KBM-7 (cell line): ENCODE data around the gene HSD3B7.

Experiments used
- DNase-seq: peaks from one replicate; pipeline ENCODE4 v3.0.0-alpha.2; 2015
- in situ Hi-C: fragments of 300-500 bp; cut with MboI; formaldehyde crosslinking; loops from 2 replicates; pipeline ENCODE4 v1.14.3; 2020; ENCODE audit warnings: low sequenced_read_pairs, low pct_unique_long_range_greater_than_20kb, mixed read lengths

Gene HSD3B7

DNA sequence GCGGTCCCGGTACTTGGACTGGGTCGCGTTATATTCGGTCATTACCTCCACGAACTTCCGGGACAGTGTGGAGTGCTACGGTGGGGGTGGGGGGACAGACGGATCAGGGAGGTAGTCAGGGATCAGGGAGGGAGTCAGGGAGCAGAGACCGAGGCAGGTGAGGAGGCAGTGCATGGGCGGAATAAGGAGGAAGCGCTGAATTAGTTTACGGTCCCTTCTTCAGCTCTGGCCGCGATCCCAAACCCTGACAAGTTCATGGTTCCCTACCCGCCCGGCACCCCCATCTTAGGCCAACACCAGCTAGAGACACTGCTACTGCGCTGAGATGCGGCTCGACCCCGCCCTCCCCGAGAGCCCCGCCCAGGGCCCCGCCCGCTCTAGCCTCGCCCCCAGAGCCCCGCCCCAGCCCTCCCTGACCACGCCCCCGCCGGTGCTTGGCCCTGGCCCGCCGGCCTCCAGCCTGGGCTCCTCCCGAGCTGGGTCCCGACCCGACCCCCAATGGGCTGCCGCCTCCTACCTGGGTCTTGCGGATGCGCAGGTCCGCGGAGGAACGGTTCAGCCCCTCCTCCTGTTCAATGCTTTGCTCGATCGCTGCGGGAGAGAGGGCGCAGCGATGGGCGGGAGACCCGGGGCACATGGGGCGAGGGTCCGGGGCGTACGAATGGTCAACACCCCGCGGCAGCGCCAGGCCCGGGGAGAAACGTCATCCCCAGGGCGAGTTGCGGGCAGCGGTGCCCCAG lies 12.1 kb downstream of the HSD3B7 start:
- in situ Hi-C loops, result no loop called here
- no peak for DNase-seq

GRCh38 chr16:30997725-30998711 lies 13.0 kb downstream of the HSD3B7 start:
- in situ Hi-C loops, result no loop called here
- no peak for DNase-seq

GRCh38 chr16:30998852-30999761 lies 14.1 kb downstream of the HSD3B7 start:
- in situ Hi-C loops, result no loop called here

DNA sequence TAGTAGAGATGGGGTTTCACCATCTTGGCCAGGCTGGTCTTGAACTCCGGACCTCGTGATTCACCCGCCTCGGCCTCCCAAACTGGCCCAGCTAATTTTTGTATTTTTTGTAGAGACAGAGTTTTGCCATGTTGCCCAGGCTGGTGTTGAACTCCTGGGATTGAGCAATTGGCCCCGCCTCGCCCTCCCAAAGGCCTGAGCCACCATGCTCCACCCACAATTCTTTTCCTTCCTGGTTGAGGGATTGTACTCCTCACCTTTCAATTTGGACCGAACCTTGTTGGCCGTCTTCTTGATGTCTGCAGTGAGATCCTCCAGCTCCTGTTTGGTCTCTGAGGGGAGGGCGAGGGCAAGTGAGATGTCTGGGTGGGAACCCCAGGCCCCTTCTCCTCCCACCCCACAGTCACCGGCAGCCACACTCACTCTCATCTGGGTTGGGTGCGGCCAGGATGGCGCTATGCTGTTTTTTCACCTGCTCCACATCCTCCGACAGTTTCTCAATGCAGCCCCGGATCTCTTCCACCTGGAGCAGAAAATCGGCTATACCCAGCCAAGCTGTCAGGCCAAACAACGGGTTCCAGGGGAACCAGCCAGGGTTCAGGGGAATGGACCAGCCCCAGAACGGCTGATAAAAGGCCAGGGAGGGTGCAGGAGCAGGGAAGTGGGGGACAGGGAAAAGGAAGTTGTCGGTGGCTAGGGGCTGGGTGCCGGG lies 15.8 kb downstream of the HSD3B7 start:
- in situ Hi-C loops, result no loop called here
- DNase-seq, result no peak

More at GRCh38 chr16:30998852-30999761, 14.1 kb downstream of the HSD3B7 start:
- DNase-seq, result no peak

DNA sequence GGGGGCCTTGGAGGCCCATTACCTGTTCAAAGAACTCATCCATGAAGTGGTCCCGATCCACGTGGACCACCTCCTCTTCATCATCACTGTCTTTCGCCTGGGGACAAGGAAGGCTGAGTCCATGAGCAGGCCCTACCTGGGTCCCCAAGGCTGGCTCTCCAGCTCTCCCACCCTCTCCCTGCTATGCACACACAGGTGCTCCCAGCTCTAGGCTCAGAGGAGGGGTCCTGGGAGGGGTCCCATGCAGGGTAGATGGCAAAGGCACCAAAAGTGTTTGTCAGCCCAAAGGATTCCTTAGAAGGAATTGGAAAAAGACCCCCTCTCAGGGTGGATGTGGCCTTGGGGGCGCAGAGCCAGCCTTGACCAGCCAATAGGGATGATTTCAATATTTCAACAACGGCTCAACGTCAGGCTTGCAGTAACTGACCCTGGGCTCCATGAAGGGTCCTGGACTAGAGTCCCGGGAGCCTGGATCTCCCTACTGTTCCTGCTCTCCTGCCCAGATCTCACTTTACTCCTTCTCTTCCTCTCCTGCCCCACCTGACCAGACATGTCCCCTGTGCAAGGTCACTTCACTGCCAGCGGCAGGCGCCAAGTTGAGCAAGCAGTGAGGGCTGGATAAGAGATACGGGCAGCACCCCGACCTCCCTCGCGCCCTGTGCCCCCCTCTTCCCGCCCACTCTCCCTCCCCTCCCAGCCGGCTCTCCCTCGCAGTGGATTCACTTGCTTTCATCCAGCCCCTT lies 16.7 kb downstream of the HSD3B7 start:
- in situ Hi-C loops, result no loop called here
- DNase-seq, result no peak

DNA sequence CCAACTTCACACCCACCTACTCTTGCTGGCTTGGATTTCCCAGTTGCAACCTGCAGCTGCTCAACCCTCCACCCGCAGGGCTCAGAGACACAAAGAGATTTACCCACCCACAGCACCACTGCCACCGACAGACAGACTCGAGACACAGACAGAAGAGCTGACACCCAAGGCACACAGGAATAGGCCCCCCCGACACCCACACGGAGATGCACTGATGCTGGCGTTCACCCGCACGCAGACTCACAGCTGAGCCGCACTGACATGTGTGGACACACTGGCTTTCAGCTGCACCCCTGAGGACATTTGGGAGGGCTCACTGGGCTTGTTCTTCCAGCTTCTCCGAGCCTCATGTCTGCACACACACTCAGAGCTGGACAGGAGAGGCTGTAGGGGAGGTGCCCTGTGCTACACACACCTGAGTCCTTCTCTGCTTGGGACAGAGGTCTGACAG lies 17.3 kb downstream of the HSD3B7 start:
- in situ Hi-C loops, result no loop called here
- DNase-seq, result no peak

GRCh38 chr16:31002862-31003341 lies 17.9 kb downstream of the HSD3B7 start:
- DNase-seq, result no peak
- in situ Hi-C loops, result no loop called here

GRCh38 chr16:31003744-31004143 lies 18.7 kb downstream of the HSD3B7 start:
- in situ Hi-C loops, result no loop called here
- DNase-seq, result no peak

DNA sequence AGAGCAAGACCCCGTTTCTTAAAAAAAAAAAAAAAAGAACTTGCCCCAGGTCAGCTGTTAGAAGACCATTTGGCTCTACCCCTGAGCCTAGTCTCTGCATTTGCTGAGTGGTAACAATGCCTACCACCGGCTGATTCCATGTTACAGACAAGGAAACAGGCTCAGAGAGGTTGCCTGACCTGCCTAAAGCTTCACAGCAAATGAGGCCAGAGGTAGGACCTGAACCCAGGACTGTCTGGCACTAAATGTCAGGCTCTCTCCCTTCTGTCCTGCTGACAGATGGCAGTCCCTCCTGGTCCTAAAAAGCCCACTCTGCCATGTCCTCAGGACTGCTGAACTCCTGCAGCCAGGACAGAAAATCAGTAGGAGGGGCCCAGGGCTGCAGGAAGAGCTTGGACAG lies 19.7 kb downstream of the HSD3B7 start:
- in situ Hi-C loops, result no loop called here

DNA sequence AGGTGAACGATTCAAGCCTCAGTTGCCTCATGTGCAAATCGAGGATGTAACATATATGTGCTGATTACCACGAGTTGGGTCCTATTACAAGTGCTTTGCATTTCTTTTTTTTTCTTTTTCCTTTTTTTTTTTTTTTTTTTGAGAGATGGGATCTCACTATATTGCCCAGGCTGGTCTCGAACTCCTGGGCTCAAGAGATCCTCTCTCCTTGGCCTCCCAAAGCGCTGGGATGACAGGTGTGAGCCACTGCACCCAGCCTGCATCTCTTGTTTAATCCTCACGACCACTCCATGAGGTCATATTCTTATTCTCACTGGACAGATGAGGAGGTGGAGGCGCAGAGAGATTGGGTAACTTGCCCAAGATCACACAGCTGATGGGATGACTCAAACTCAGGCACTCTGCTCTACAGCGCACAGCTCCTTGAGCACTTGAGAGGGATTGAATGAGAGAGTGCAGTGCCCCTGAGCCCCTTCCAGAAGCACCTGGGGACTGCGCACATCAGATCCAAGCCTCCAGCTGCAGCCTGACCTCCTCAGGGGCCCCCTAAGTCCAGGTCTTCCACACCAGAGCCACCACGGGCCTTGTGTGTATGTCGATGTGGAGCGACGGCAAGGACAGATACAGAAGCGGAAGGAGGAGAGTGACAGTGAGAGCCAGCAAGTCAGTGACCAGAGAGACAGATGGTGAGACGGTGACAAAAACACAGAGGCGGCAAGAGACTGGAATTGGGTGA lies 20.5 kb downstream of the HSD3B7 start:
- in situ Hi-C loops, result no loop called here
- no peak for DNase-seq

More for the DNA sequence above, 19.7 kb downstream of the HSD3B7 start:
- DNase-seq, result no peak

GRCh38 chr16:31006086-31006385 lies 21.0 kb downstream of the HSD3B7 start:
- in situ Hi-C loops, result no loop called here
- DNase-seq, result no peak

DNA sequence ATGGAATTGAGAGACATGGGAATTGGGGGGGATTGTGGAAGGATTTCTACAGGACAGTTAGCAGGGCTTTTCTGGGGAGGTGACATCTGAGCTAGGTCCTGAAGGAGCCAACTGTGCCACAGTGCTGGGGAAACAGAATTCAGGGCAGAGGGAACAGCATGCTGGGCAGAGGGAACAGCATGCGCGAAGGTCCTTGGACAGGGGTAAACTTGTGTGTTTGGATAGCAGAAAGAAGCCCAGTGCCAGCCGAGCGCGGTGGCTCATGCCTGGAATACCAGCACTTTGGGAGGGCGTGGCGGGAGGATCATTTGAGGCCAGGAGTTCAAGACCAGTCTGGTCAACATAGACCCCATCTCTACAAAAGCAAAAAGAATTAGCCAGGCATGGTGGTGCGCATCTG lies 21.6 kb downstream of the HSD3B7 start:
- DNase-seq, result no peak
- in situ Hi-C loops, result no loop called here

DNA sequence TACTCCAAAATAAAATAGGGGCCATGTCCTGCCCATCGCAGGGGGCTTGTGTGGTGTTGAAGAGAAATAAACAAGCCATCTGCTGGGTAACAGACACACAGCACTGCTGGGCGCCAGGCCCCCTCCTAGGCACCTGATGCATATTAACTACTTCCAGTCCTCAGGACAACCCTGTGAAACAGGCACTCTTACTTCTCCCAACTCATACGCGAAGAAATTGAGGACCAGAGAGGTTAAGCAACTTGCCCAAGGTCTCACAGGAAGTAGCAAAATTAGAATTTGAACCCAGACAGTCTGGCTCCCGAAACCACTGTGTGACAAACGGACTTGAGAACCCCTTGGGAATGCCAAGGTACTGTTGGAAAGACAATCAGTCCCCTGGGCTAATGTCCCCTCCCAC lies 22.7 kb downstream of the HSD3B7 start:
- in situ Hi-C loops, result no loop called here
- no peak for DNase-seq

DNA sequence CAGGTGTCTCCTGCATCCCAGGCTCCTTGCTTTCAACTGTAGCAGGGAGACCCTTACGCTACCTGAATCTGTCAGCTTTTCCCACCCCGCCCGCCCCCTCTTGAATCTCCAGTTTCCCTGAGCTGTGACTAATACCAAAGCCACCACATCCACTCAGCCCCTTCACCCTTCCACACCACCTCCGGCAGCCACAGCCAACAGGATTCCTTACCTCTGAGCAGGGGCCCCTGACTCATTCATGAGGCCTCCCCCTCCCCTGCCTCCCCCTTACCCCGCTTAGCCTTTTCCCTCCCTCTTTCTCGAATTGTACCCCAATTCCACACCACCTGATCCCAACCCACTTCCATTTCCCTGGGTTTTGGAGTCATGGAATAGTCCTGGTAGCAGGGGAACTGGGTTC lies 23.1 kb downstream of the HSD3B7 start:
- DNase-seq, result no peak

GRCh38 chr16:31008551-31008950 lies 23.5 kb downstream of the HSD3B7 start:
- in situ Hi-C loops, result no loop called here
- DNase-seq, result no peak

More for the DNA sequence above, 23.1 kb downstream of the HSD3B7 start:
- in situ Hi-C loops, result no loop called here

GRCh38 chr16:31009120-31009519 lies 24.1 kb downstream of the HSD3B7 start:
- in situ Hi-C loops, result no loop called here
- no peak for DNase-seq

DNA sequence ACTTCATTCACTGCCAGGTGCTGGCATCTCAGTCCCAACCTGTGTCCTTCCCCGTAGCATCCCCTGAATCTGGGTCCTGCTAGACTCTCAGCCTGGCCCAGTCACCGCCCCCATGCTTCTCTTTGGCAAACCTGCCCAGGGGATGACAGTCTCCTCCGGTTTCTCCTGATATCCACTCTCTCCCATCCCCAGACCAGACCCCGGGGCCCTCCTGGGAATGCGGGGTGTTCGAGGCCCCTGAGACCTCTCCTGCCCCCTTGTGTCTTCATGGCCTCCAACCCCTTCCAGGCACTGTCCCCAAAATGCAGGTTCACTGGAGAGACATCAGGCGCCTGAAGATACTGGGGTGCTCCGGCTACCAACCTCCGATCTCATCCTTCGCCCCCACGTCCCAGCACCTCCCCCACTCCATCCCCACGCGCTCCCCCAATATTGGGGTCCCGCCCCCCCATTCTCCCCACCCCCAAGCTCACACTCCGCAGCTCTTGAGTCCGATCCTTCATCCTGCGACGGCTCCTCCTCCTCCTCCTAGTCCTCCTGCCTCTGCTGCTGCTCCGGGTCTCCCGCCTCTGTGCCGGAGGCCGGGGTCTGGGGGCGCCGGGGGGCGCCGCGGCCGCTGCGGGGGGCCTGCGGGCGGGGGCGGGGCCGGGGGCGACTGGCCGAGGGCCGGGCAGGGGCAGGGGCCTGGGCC lies 25.0 kb downstream of the HSD3B7 start:
- in situ Hi-C loops, result no loop called here
- DNase-seq, result no peak
